Measurements from ENCODE around the gene ABHD14A.

GRCh38 chr3:52019352-52020080 lies 44.7 kb downstream of the ABHD14A start:
- TF ChIP-seq YY1 (IDR thresholded peaks at IDR 0.05; ENCODE audit: insufficient read depth, insufficient read length) (no peak), ZNF274 (IDR thresholded peaks at IDR 0.05; ENCODE audit: low read depth, low read length) (no peak), SUZ12 (IDR thresholded peaks at IDR 0.05; ENCODE audit: extremely low read depth, insufficient read depth, insufficient read length) (no peak)

All from NT2/D1 (cell line).